Transverse colon (tissue), 4 donors: ENCODE data around the gene DIPK1B. TPM values are rescaled to one million over a fixed set of nuclear protein-coding genes. Genes with fewer than 3 reads are reported as not detected.

Experiments used
- DNase-seq: peaks from one replicate; pipeline ENCODE4 v3.0.0-alpha.2; 2019
- H3K27ac ChIP-seq, 4 donors: fragments of 200-600 bp; sonication (generic); 2 replicates each; pipeline ENCODE4 v1.5.1; 2016 to 2018; ENCODE audit warnings: inconsistent platforms in 4 of 4
- H3K27me3 ChIP-seq: fragments of 200-600 bp; sonication (generic); 2 replicates; pipeline ENCODE4 v1.5.1; 2017; ENCODE audit warnings: inconsistent platforms
- H3K36me3 ChIP-seq, 4 donors: fragments of 200-600 bp; sonication (generic); 2 replicates each; pipeline ENCODE4 v1.5.1; 2017 to 2019; ENCODE audit warnings: inconsistent platforms in 4 of 4
- H3K4me1 ChIP-seq, 4 donors: fragments of 200-600 bp; sonication (generic); 2 replicates each; pipeline ENCODE4 v1.5.1; 2017 to 2020; ENCODE audit warnings: inconsistent platforms in 4 of 4
- H3K4me3 ChIP-seq, 4 donors: fragments of 200-600 bp; sonication (generic); 1 replicate in 1 of 4; 2 replicates in 3 of 4; pipeline versions ENCODE4 v1.5.1 to v1.6.1; 2017 to 2019; ENCODE audit warnings: inconsistent platforms in 4 of 4
- H3K9me3 ChIP-seq, 2 donors: fragments of 200-600 bp; sonication (generic); 2 replicates each; pipeline ENCODE4 v1.5.1; 2017 to 2019; ENCODE audit warnings: inconsistent platforms in 2 of 2
- CTCF ChIP-seq, 5 experiments: fragments of 200-600 bp in 3 of 5; fragments of 450-650 bp in 2 of 5; sonication (generic) in 3 of 5; IDR thresholded peaks; 1 replicate in 2 of 5; 2 replicates in 3 of 5; pipeline ENCODE4 v1.5.1; 2016 to 2017; ENCODE audit warnings: antibody characterized with exemption in 5 of 5, inconsistent platforms in 3 of 5, mild to moderate bottlenecking in 2 of 5, moderate library complexity in 1 of 5
- EP300 ChIP-seq: sonication (generic); formaldehyde crosslinking; IDR thresholded peaks from one replicate; pipeline ENCODE4 v1.6.1; 2017; ENCODE audit warnings: antibody characterized with exemption, low read depth
- POLR2A ChIP-seq: fragments of 450-650 bp; IDR thresholded peaks from one replicate; pipeline ENCODE4 v1.6.1; 2016; ENCODE audit warnings: antibody characterized with exemption, mild to moderate bottlenecking, moderate library complexity
- POLR2AphosphoS5 ChIP-seq, 3 donors: sonication (generic); formaldehyde crosslinking; IDR thresholded peaks; one replicate each; pipeline ENCODE4 v1.6.1; 2016; ENCODE audit warnings: antibody characterized with exemption in 3 of 3
- WGBS, 2 donors: methylation state at CpG; one replicate each; pipeline ENCODE4 v1.1.5; 2018; ENCODE audit warnings: low coverage in 1 of 2; 5-methylcytosine and 5-hydroxymethylcytosine counted together
- in situ Hi-C, 4 donors: fragments of 200-750 bp; cut with MboI; loops; one replicate each; pipeline versions ENCODE4 v1.15.0 to v1.15.1; 2017; ENCODE audit warnings: low sequenced_read_pairs in 3 of 4, low pct_ligation_motif_present in 1 of 4, low pct_unique_long_range_greater_than_20kb in 1 of 4
- intact Hi-C: fragments of 100-400 bp; cut with DNase I; formaldehyde crosslinking; loops from one replicate; pipeline ENCODE4 v1.15.1; 2023; ENCODE audit warnings: low total_unique reads
- total RNA-seq, 4 donors: library from RNA; depleted of rRNA; stranded (reverse); fragments of >200 nt; gene quantifications; one replicate each; pipeline ENCODE4 v1.1.0, GENCODE V29; 2016

DIPK1B gene
- total RNA-seq, 4 donors from 2014 or later = 3.5 to 12.3 (median 3.9) TPM

GRCh38 chr9:136719195-136719880 lies 7.0 kb downstream of the DIPK1B start:
- Histone ChIP-seq H3K36me3 (peaks cover 0 to 11% (median 4%) of the 10 kb centered on the region in 4 donors), H3K27me3 (peaks cover 39% of the 10 kb centered on the region), H3K9me3 (no peaks in the 10 kb centered on the region), H3K27ac (peak overlapping the region in 1 of 4 donors; percentile 37), H3K4me1 (peaks cover 5 to 22% (median 18%) of the 10 kb centered on the region in 4 donors), H3K4me3 (no peak overlapping the region)
- in situ Hi-C loops (no loop called here), intact Hi-C loops (no loop called here)
- 48% methylated on average over 18 of the region's 24 CpGs; no CpG with 5 or more reads in 1 of the 2 donors for WGBS, 2 donors
- no peak for TF ChIP-seq EP300
- TF ChIP-seq POLR2A = no peak
- no peak for TF ChIP-seq POLR2AphosphoS5 (IDR thresholded peaks at IDR 0.05)
- no peak for TF ChIP-seq CTCF (IDR thresholded peaks at IDR 0.05)
- DNase-seq = no peak

GRCh38 chr9:136720251-136720897 lies 8.0 kb downstream of the DIPK1B start:
- TF ChIP-seq EP300 (no peak), POLR2AphosphoS5 (IDR thresholded peaks at IDR 0.05) (no peak), POLR2A (no peak), CTCF (IDR thresholded peaks at IDR 0.05) (no peak)
- Histone ChIP-seq H3K4me1 (peaks cover 5 to 22% (median 18%) of the 10 kb centered on the region in 4 donors), H3K36me3 (peaks cover 0 to 16% (median 6%) of the 10 kb centered on the region in 4 donors), H3K4me3 (no peak overlapping the region), H3K9me3 (no peaks in the 10 kb centered on the region), H3K27ac (peak overlapping the region in 3 of 4 donors; percentile 8 to 55 (median 18)), H3K27me3 (peaks cover 28% of the 10 kb centered on the region)
- WGBS, 2 donors = 44% methylated on average over 16 of the region's 20 CpGs; no CpG with 5 or more reads in 1 of the 2 donors
- DNase-seq = no peak
- intact Hi-C loops (no loop called here), in situ Hi-C loops (no loop called here)

GRCh38 chr9:136720898-136721338 lies 8.5 kb downstream of the DIPK1B start:
- peaks cover 0 to 22% (median 7%) of the 10 kb centered on the region in 4 donors for H3K36me3 ChIP-seq
- WGBS, 2 donors = 71% methylated on average over 5 of the region's 11 CpGs; no CpG with 5 or more reads in 1 of the 2 donors
- no peak for DNase-seq
- in situ Hi-C loops = no loop called here
- H3K27ac ChIP-seq = peak overlapping the region in 3 of 4 donors; percentile 8 to 55 (median 18)
- intact Hi-C loops = no loop called here
- no peak overlapping the region for H3K4me3 ChIP-seq
- H3K27me3 ChIP-seq = peaks cover 23% of the 10 kb centered on the region
- H3K4me1 ChIP-seq = peaks cover 6 to 28% (median 19%) of the 10 kb centered on the region in 4 donors
- no peaks in the 10 kb centered on the region for H3K9me3 ChIP-seq
- TF ChIP-seq CTCF (IDR thresholded peaks at IDR 0.05) (no peak), POLR2AphosphoS5 (IDR thresholded peaks at IDR 0.05) (no peak), EP300 (no peak), POLR2A (no peak)

- peaks cover 0 to 22% (median 9%) of the 10 kb centered on the region in 4 donors for H3K36me3 ChIP-seq
- no peaks in the 10 kb centered on the region for H3K9me3 ChIP-seq
- in situ Hi-C loops = no loop called here
- H3K27me3 ChIP-seq = peaks cover 19% of the 10 kb centered on the region
- DNase-seq = no peak
- intact Hi-C loops = loop anchor here (1.0 kb wide), 1 partner anchor 46 kb away; no protein-coding TSS in a partner anchor
- peaks cover 12 to 34% (median 25%) of the 10 kb centered on the region in 4 donors for H3K4me1 ChIP-seq
- no peak overlapping the region for H3K4me3 ChIP-seq
- TF ChIP-seq POLR2AphosphoS5 (IDR thresholded peaks at IDR 0.05) (peak in 2 of 3 donors; percentile 7 to 29), CTCF (IDR thresholded peaks at IDR 0.05) (no peak)
- H3K27ac ChIP-seq = peak overlapping the region in 1 of 4 donors; percentile 31
- WGBS, 2 donors = 60 to 69% methylated on average over 3 to 27 of the region's 30 CpGs
Measured at GRCh38 chr9:136721339-136722092, 9.1 kb downstream of the DIPK1B start.
